CD4-positive, alpha-beta T cell (primary cell): Measurements from ENCODE around the gene PODXL. TPM values are rescaled to one million over a fixed set of nuclear protein-coding genes. Genes with fewer than 3 reads are reported as not detected.

Experiments used
- ATAC-seq: fragments of 200-7000 bp; cut with Tn5 transposase; one replicate; pipeline ENCODE4 v1.10.0; 2022; ENCODE audit warnings: mild to moderate bottlenecking; ENCODE audit not compliant: poor library complexity
- CTCF ChIA-PET: fragments of 350-600 bp; sonication (Branson Sonifier 250); formaldehyde crosslinking; loops from one replicate; lab custom pipeline; 2021; ENCODE audit warnings: antibody characterized with exemption, inconsistent platforms; lab: Charles Lee
- POLR2A ChIA-PET: fragments of 350-600 bp; sonication (Branson Sonifier 250); formaldehyde crosslinking; loops from one replicate; lab custom pipeline; 2021; ENCODE audit warnings: antibody characterized with exemption, inconsistent platforms; lab: Charles Lee
- DNase-seq, 14 experiments: peaks; one replicate each; pipeline ENCODE4 v3.0.0-alpha.2; 2013 to 2020; ENCODE audit warnings: mixed read lengths in 2 of 14
- H3K27ac ChIP-seq, 2 donors: one replicate each; pipeline versions ENCODE4 v1.5.1 to v1.7.0; 2013; ENCODE audit warnings: low read length in 2 of 2, low read depth in 1 of 2, mild to moderate bottlenecking in 1 of 2
- H3K27me3 ChIP-seq, 2 experiments: 1 replicate in 1 of 2; 2 replicates in 1 of 2; pipeline versions ENCODE4 v1.6.1 to v1.7.0; 2013; ENCODE audit warnings: low read length in 2 of 2, control low read depth in 1 of 2, mild to moderate bottlenecking in 1 of 2, moderate library complexity in 1 of 2; ENCODE audit not compliant: insufficient read depth in 2 of 2, control insufficient read depth in 1 of 2
- H3K36me3 ChIP-seq: one replicate; pipeline ENCODE4 v1.6.1; 2013; ENCODE audit warnings: low read length, control low read depth; ENCODE audit not compliant: insufficient read depth
- H3K4me1 ChIP-seq: one replicate; pipeline ENCODE4 v1.6.1; 2013; ENCODE audit warnings: low read length, control low read depth; ENCODE audit not compliant: insufficient read depth
- H3K4me3 ChIP-seq: one replicate; pipeline ENCODE4 v1.5.1; 2013; ENCODE audit warnings: mild to moderate bottlenecking, low read length, moderate library complexity
- H3K9me3 ChIP-seq, 2 experiments: 1 replicate in 1 of 2; 2 replicates in 1 of 2; pipeline versions ENCODE4 v1.6.1 to v1.7.0; 2013; ENCODE audit warnings: low read length in 2 of 2, mild to moderate bottlenecking in 2 of 2, control low read depth in 1 of 2, moderate library complexity in 1 of 2; ENCODE audit not compliant: control insufficient read depth in 1 of 2, insufficient read depth in 1 of 2
- H3K27ac Mint-ChIP-seq: one replicate; pipeline ENCODE4 v1.8.0; 2020; ENCODE audit warnings: mixed read lengths
- H3K27me3 Mint-ChIP-seq: one replicate; pipeline ENCODE4 v1.8.0; 2021; ENCODE audit warnings: mixed read lengths
- H3K36me3 Mint-ChIP-seq: one replicate; pipeline ENCODE4 v1.8.0; 2021; ENCODE audit warnings: low read depth, mixed read lengths
- H3K4me1 Mint-ChIP-seq: one replicate; pipeline ENCODE4 v1.8.0; 2021; ENCODE audit warnings: low read depth, mixed read lengths
- H3K4me3 Mint-ChIP-seq: one replicate; pipeline ENCODE4 v1.8.0; 2020; ENCODE audit warnings: mild to moderate bottlenecking, mixed read lengths
- H3K9me3 Mint-ChIP-seq: one replicate; pipeline ENCODE4 v1.8.0; 2020; ENCODE audit warnings: mixed read lengths
- intact Hi-C, 2 experiments: fragments of 100-400 bp; cut with DNase I in 1 of 2; cut with micrococcal nuclease in 1 of 2; formaldehyde crosslinking; loops; one replicate each; pipeline versions ENCODE4 v1.15.1 to v1.9.0; 2023 to 2025; cut with DNase I, micrococcal nuclease
- total RNA-seq, 174 experiments: library from RNA in 2 of 174; stranded (reverse) in 2 of 174; gene quantifications; one replicate each; pipeline ENCODE4 v1.2.3 and lab custom pipeline; 2021 to 2026
- TF ChIP-seq, protein P1 (sequence below): fragments of 200-600 bp; IDR thresholded peaks from one replicate; pipeline ENCODE4 v1.8.0; 2022; ENCODE audit warnings: antibody characterized with exemption, mild to moderate bottlenecking

The PODXL gene
- total RNA-seq, 2 experiments from 2014 or later: 0.16 to 0.47 TPM

DNA sequence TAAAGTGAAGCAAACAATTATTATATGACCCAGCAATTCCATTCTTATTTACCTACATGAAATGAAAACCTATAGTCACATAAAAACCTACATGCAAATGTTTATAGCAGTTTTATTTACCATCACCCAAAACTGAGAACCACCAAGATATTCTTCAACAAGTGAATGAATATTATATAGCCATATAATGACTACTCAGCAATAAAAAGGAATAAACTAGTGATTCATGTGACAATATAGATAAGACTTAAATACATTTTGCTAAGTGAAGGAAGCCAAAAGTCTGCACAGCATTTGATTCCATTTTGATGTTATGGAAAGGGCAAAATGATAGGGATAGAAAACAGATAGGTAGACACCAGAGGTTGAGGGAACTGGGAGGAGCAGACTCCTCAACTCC is 31.7 kb downstream of the PODXL start:
- Histone ChIP-seq H3K27ac (no peak overlapping the region), H3K4me1 (peaks cover 4% of the 10 kb centered on the region), H3K36me3 (no peaks in the 10 kb centered on the region), H3K27me3 (no peaks in the 10 kb centered on the region), H3K9me3 (no peaks in the 10 kb centered on the region), H3K4me3 (no peak overlapping the region)
- ATAC-seq (no peak), DNase-seq (no peak)
- peaks cover 10% of the 10 kb centered on the region for H3K4me1 Mint-ChIP-seq
- POLR2A ChIA-PET: no interaction called here
- CTCF ChIA-PET: no interaction called here
- H3K9me3 Mint-ChIP-seq: no peaks in the 10 kb centered on the region
- no peak overlapping the region for H3K27ac Mint-ChIP-seq
- H3K36me3 Mint-ChIP-seq: no peaks in the 10 kb centered on the region
- H3K4me3 Mint-ChIP-seq: no peak overlapping the region
- intact Hi-C loops: no loop called here
- peaks cover 4% of the 10 kb centered on the region for H3K27me3 Mint-ChIP-seq
- TF ChIP-seq, protein P1, sequence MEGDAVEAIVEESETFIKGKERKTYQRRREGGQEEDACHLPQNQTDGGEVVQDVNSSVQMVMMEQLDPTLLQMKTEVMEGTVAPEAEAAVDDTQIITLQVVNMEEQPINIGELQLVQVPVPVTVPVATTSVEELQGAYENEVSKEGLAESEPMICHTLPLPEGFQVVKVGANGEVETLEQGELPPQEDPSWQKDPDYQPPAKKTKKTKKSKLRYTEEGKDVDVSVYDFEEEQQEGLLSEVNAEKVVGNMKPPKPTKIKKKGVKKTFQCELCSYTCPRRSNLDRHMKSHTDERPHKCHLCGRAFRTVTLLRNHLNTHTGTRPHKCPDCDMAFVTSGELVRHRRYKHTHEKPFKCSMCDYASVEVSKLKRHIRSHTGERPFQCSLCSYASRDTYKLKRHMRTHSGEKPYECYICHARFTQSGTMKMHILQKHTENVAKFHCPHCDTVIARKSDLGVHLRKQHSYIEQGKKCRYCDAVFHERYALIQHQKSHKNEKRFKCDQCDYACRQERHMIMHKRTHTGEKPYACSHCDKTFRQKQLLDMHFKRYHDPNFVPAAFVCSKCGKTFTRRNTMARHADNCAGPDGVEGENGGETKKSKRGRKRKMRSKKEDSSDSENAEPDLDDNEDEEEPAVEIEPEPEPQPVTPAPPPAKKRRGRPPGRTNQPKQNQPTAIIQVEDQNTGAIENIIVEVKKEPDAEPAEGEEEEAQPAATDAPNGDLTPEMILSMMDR: no peak

DNA sequence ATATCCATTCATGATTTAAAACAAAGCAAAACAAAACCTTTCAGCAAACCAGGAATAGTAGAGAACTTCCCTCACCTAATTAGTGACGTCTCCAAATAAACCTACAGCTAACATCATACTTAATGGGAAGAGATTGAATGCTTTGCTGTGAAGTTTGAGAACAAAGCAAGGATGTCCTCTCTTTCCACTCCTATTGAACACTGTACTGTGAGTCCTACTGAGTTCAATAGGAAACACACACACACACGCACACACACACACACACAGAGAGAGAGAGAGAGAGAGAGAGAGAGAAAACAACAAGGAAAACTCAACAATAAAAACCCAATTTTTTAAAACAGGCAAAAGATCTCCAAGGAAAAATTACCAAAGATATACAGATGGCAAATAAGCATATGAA is 32.3 kb downstream of the PODXL start:
- intact Hi-C loops: no loop called here
- Mint-ChIP-seq H3K4me3 (no peak overlapping the region), H3K36me3 (no peaks in the 10 kb centered on the region), H3K4me1 (peaks cover 10% of the 10 kb centered on the region), H3K9me3 (no peaks in the 10 kb centered on the region), H3K27ac (no peak overlapping the region), H3K27me3 (peaks cover 4% of the 10 kb centered on the region)
- no peak for DNase-seq
- H3K4me1 ChIP-seq: peaks cover 4% of the 10 kb centered on the region
- ChIA-PET CTCF (no interaction called here), POLR2A (no interaction called here)
- TF ChIP-seq, protein P1: no peak
- H3K4me3 ChIP-seq: no peak overlapping the region
- no peak for ATAC-seq
- no peaks in the 10 kb centered on the region for H3K27me3 ChIP-seq
- H3K9me3 ChIP-seq: no peaks in the 10 kb centered on the region
- H3K27ac ChIP-seq: no peak overlapping the region
- H3K36me3 ChIP-seq: no peaks in the 10 kb centered on the region

DNA sequence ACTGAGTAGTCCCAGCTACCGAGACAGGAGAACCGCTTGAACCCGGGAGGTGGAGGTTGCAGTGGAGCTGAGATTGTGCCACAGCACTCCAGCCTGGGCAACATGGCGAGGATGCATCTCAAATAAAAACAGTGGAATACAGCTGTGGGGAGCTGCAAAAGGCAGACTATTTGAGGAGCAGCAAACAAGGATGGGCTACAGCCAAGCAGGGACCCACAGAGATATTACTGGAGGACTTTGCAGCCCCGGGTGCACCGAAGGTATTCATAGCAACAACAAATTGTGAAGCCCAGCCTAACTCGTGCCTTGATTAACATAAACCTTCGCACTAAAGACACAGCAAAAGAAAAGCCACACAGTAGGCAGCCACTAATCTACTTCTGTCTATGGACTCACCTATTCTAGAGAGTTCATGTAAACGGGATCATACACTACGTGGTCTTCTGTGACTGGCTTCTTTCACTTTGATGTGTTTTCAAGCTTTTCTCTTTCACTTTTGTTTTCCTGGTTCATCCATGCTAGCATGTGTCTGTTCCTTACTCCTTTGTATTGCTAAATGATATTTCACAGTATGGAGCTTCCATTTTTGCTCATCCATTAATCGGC is 34.0 kb downstream of the PODXL start:
- peaks cover 4% of the 10 kb centered on the region for H3K27me3 Mint-ChIP-seq
- peak overlapping the region; percentile 9 for H3K4me3 ChIP-seq
- H3K27me3 ChIP-seq: no peaks in the 10 kb centered on the region
- peaks cover 10% of the 10 kb centered on the region for H3K4me1 Mint-ChIP-seq
- no peak overlapping the region for H3K27ac Mint-ChIP-seq
- TF ChIP-seq, protein P1: no peak
- H3K9me3 Mint-ChIP-seq: no peaks in the 10 kb centered on the region
- no peaks in the 10 kb centered on the region for H3K9me3 ChIP-seq
- DNase-seq: peak in 2 of 14 experiments; percentile 25 to 62
- ATAC-seq: no peak
- no peak overlapping the region for H3K4me3 Mint-ChIP-seq
- intact Hi-C loops: no loop called here
- no peaks in the 10 kb centered on the region for H3K36me3 ChIP-seq
- no peaks in the 10 kb centered on the region for H3K36me3 Mint-ChIP-seq
- peaks cover 4% of the 10 kb centered on the region for H3K4me1 ChIP-seq
- ChIA-PET CTCF (interaction anchor here (1.0 kb wide), 1 partner anchor 8 kb away, joined by 4 read pairs; no protein-coding TSS in a partner anchor), POLR2A (no interaction called here)
- no peak overlapping the region for H3K27ac ChIP-seq
